Prostate gland (tissue), 2 donors: ENCODE data around the gene NEUROG2.

Source experiments
- POLR2A ChIP-seq: fragments of 450-650 bp; IDR thresholded peaks from one replicate; pipeline ENCODE4 v1.6.1; 2016; ENCODE audit warnings: antibody characterized with exemption, mild to moderate bottlenecking
- POLR2AphosphoS5 ChIP-seq: sonication (generic); formaldehyde crosslinking; IDR thresholded peaks from one replicate; pipeline ENCODE4 v1.6.1; 2017; ENCODE audit warnings: antibody characterized with exemption
- TF ChIP-seq, protein P1 (sequence below), 4 experiments: fragments of 200-600 bp in 2 of 4; fragments of 450-650 bp in 2 of 4; sonication (generic) in 2 of 4; IDR thresholded peaks; 1 replicate in 3 of 4; 2 replicates in 1 of 4; pipeline ENCODE4 v1.5.1; 2016 to 2019; ENCODE audit warnings: antibody characterized with exemption in 4 of 4, mild to moderate bottlenecking in 2 of 4, moderate library complexity in 2 of 4

GRCh38 chr4:112485930-112486329 is 30.1 kb downstream of the NEUROG2 start:
- TF ChIP-seq, protein P1, sequence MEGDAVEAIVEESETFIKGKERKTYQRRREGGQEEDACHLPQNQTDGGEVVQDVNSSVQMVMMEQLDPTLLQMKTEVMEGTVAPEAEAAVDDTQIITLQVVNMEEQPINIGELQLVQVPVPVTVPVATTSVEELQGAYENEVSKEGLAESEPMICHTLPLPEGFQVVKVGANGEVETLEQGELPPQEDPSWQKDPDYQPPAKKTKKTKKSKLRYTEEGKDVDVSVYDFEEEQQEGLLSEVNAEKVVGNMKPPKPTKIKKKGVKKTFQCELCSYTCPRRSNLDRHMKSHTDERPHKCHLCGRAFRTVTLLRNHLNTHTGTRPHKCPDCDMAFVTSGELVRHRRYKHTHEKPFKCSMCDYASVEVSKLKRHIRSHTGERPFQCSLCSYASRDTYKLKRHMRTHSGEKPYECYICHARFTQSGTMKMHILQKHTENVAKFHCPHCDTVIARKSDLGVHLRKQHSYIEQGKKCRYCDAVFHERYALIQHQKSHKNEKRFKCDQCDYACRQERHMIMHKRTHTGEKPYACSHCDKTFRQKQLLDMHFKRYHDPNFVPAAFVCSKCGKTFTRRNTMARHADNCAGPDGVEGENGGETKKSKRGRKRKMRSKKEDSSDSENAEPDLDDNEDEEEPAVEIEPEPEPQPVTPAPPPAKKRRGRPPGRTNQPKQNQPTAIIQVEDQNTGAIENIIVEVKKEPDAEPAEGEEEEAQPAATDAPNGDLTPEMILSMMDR (IDR thresholded peaks at IDR 0.05): no peak
- TF ChIP-seq POLR2AphosphoS5 (no peak), POLR2A (no peak)
